ENCODE data around the gene MGAT3. TPM values are rescaled to one million over a fixed set of nuclear protein-coding genes. Genes with fewer than 3 reads are reported as not detected.

Gene MGAT3
- total and polyA plus RNA-seq, 2 donors: 4.2 to 4.8 TPM

DNA sequence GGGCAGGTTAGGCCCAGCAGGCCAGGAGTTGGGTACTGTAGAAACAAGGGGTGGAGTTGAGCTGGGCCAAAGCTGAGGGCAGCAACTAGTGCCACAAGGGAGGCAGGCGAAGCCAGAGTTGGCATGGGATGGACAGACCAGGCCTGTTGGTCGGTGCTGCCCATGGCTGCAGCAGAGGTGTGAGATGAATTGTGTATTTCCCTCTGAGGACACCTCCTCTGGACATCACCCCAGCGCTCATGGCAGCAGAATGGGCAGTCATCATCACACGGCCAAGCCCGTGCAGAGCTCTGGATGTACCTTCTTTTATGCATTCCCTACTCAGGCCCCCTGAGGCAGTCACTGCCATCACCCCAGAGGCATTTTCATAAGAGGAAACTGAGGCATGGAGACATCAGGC, 36.9 kb upstream of the MGAT3 start:
- peaks cover 2% of the 10 kb centered on the region for H3K36me3 ChIP-seq (ENCODE audit: insufficient read depth)
- H3K27ac ChIP-seq (ENCODE audit: low read depth): no peak overlapping the region
- no peak for DNase-seq (ENCODE audit: extremely low spot score)
- H3K4me1 ChIP-seq (ENCODE audit: insufficient read depth): no peaks in the 10 kb centered on the region
- no peak overlapping the region for H3K4me3 ChIP-seq (ENCODE audit: low read depth, low read length)
- WGBS: 94% methylated on average over 5 of the region's 5 CpGs

DNA sequence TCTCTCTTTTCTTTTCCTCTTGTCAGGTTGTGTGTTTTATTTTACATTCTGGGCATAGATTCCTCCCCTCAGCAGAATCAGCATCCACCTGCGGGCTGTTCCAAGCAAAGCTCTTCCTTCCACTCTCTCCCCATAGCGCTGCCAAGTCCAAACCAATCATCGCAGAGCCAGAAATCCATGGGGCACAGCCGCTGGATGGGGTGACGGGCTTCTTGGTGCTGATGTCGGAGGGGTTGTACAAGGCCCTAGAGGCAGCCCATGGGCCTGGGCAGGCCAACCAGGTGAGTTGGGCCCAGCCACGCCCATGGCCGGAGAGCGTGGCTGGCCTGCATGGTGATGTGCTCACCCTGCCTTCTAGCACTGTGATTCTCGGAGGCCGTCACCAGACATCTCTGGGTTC, 35.1 kb upstream of the MGAT3 start:
- WGBS: 96% methylated on average over 11 of the region's 11 CpGs
- no peak for DNase-seq (ENCODE audit: extremely low spot score)
- H3K4me1 ChIP-seq (ENCODE audit: insufficient read depth): no peaks in the 10 kb centered on the region
- H3K27ac ChIP-seq (ENCODE audit: low read depth): no peak overlapping the region
- no peak overlapping the region for H3K4me3 ChIP-seq (ENCODE audit: low read depth, low read length)
- H3K36me3 ChIP-seq (ENCODE audit: insufficient read depth): peaks cover 2% of the 10 kb centered on the region

DNA sequence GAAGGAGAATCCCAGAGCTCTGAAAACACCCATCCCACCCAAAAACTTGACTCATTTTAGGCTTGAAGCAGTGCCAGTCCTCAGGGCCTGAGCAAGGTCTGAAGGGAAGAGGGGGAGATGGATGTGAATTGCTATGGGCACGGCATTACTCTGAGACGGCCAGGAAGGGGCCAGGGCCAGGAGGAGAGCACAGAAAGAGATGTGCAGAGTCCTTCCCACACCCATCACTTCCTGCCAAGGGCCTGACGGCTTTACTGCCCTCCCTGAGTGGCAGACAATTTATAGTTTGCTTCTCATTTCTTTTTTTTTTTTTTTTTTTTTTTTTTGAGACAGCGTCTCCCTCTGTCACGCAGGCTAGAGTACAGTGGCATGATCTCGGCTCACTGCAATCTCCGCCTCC, 34.7 kb upstream of the MGAT3 start:
- Histone ChIP-seq H3K4me3 (ENCODE audit: low read depth, low read length) (no peak overlapping the region), H3K27ac (ENCODE audit: low read depth) (no peak overlapping the region), H3K36me3 (ENCODE audit: insufficient read depth) (peaks cover 2% of the 10 kb centered on the region), H3K4me1 (ENCODE audit: insufficient read depth) (no peaks in the 10 kb centered on the region)
- DNase-seq (ENCODE audit: extremely low spot score): no peak
- 80% methylated on average over 7 of the region's 7 CpGs for WGBS

DNA sequence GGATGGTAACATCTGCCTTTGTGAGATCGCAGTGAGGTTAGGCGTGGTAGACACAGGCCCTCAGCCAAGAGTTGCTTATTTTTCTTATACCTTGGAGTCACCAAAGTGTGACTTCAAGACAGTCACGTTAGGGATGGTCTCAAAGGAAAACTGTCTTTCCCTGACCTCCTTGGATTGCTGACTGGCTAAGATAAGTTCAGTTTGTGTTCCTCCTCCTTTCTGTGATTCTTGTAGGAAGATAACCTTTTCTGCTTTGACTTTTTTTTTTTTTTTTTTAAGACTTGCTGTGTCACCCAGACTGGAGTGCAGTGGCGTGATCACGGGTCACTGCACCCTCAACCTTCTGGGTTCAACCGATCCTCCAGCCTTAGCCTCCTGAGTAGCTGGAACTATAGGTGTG, 34.1 kb upstream of the MGAT3 start:
- Histone ChIP-seq H3K36me3 (ENCODE audit: insufficient read depth) (peaks cover 2% of the 10 kb centered on the region), H3K4me1 (ENCODE audit: insufficient read depth) (no peaks in the 10 kb centered on the region), H3K4me3 (ENCODE audit: low read depth, low read length) (no peak overlapping the region), H3K27ac (ENCODE audit: low read depth) (no peak overlapping the region)
- DNase-seq (ENCODE audit: extremely low spot score): no peak
- WGBS: 92% methylated on average over 6 of the region's 6 CpGs

DNA sequence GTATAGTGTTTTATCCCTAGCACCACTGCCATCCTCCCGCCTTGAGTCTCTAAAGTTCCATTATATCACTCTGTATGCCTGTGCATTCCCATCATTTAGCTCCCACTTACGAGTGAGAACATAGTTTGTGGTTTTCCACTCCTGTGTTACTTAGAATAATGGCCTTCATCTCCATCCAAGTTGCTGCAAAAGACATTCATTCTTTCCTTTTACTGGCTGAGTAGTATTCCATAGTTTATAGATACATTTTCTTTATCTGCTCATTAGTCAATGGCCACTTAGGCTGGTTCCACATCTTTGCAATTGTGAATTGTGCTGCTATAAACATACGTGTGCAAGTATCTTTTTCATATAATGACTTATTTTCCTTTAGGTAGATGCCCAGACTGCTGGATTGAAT, 32.8 kb upstream of the MGAT3 start:
- WGBS: 98% methylated on average over 3 of the region's 3 CpGs
- H3K27ac ChIP-seq (ENCODE audit: low read depth): no peak overlapping the region
- DNase-seq (ENCODE audit: extremely low spot score): no peak
- H3K4me3 ChIP-seq (ENCODE audit: low read depth, low read length): no peak overlapping the region
- H3K4me1 ChIP-seq (ENCODE audit: insufficient read depth): no peaks in the 10 kb centered on the region
- H3K36me3 ChIP-seq (ENCODE audit: insufficient read depth): peaks cover 2% of the 10 kb centered on the region

DNA sequence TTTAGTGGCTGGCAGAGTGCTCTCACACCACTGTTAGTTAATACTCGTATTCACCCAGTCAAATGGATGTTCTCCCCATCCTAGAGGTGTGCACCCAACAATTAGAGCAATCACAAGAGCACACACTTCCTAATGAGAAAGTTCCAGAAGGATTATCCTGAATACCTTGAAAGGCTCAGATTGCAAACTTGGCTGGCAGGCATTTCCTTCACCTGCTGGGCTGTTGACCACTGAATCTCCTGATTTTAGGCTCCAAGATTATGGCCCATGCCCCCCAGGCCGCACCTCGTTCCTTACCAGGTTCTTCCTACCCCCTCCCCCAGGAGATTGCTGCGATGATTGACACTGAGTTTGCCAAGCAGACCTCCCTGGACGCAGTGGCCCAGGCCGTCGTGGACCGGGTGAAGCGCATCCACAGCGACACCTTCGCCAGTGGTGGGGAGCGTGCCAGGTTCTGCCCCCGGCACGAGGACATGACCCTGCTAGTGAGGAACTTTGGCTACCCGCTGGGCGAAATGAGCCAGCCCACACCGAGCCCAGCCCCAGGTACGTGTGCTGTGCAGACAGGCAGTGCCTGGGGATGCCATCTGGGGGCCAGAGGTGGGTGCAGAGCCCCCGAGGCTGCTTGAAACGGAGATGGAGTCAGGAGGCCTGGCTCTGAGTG, 30.3 kb upstream of the MGAT3 start:
- Histone ChIP-seq H3K36me3 (ENCODE audit: insufficient read depth) (no peaks in the 10 kb centered on the region), H3K4me1 (ENCODE audit: insufficient read depth) (no peaks in the 10 kb centered on the region), H3K4me3 (ENCODE audit: low read depth, low read length) (no peak overlapping the region), H3K27ac (ENCODE audit: low read depth) (no peak overlapping the region)
- 94% methylated on average over 20 of the region's 20 CpGs for WGBS
- DNase-seq (ENCODE audit: extremely low spot score): no peak

DNA sequence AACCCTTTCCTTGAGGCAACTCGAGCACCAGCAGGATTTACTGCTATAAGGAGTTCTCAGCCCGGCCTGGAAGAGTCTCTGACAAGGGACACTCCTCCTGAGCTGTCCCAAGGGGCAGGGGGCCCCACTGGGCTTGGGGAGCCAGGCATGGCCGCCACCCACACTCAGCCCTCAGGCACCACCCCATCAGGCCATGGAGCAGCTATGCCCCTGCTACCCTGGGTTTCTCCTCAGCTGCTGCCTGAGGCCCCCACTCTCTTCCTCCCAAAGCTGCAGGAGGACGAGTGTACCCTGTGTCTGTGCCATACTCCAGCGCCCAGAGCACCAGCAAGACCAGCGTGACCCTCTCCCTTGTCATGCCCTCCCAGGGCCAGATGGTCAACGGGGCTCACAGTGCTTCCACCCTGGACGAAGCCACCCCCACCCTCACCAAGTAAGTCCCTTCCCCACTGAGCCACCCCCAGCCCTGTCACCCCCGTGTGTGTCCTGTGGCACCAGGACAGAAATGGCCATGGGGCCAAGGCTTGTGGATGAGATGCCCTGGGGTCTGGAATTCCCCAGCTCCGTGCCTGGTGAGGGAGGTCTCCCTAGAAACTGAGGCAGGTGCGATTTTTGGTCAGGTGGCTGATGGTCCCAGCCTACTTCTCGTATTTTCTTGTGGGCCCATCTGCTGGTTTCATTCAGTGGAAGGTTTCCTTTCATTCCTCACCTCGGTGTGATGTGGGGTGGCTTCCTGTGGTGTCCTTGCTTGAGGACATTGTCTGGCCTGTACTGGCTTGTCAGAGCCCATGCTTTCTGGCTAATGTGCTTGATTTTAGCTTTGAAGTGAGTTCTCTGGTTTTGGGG, 28.8 kb upstream of the MGAT3 start:
- no peak overlapping the region for H3K4me3 ChIP-seq (ENCODE audit: low read depth, low read length)
- no peak for DNase-seq (ENCODE audit: extremely low spot score)
- WGBS: 79% methylated on average over 13 of the region's 13 CpGs
- peaks cover 7% of the 10 kb centered on the region for H3K36me3 ChIP-seq (ENCODE audit: insufficient read depth)
- no peaks in the 10 kb centered on the region for H3K4me1 ChIP-seq (ENCODE audit: insufficient read depth)
- H3K27ac ChIP-seq (ENCODE audit: low read depth): no peak overlapping the region

DNA sequence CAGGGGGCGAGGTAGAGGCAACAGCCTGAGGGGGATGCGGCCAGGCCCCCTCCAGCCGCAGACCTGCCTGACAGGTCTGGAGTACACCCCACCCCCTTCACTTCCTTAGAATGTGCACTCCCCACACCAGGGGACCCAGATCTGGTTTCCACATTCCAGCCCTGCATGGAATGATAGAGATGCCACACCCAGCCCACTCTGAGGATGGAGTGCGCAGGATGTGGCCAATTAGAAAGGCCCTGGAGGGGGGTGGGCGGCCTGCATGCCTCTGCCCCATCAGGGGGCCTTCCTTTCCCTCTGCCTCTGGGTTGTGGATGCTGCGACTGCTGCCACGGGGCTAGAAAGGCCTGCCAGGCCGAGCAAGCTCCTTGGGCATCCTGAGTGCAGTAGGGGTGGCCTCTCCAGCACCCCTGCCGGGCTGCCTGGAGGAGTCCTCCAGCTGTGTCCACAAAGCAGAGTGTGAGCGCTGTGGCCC, 28.2 kb upstream of the MGAT3 start:
- 73% methylated on average over 10 of the region's 10 CpGs for WGBS
- no peak overlapping the region for H3K27ac ChIP-seq (ENCODE audit: low read depth)
- peaks cover 7% of the 10 kb centered on the region for H3K36me3 ChIP-seq (ENCODE audit: insufficient read depth)
- H3K4me3 ChIP-seq (ENCODE audit: low read depth, low read length): no peak overlapping the region
- DNase-seq (ENCODE audit: extremely low spot score): no peak
- H3K4me1 ChIP-seq (ENCODE audit: insufficient read depth): no peaks in the 10 kb centered on the region

DNA sequence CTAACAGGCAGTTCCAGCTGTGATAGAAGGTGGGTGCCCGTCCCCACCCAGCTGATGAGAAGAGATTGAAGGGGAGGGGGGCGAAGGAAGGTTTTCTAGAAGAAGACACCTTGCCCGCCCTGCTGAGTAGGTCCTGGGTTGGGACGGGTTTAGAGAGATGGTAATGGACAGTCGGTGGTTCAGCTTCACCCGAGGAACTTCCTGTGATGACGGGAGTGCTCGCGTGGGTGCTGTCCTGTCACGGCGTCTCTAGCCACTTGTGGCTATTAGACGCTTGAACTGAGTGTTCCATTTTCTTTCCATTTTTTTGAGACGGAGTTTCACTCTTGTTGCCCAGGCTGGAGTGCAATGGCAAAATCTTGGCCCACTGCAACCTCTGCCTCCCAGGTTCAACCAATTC, 27.6 kb upstream of the MGAT3 start:
- H3K4me1 ChIP-seq (ENCODE audit: insufficient read depth): no peaks in the 10 kb centered on the region
- no peak overlapping the region for H3K4me3 ChIP-seq (ENCODE audit: low read depth, low read length)
- no peak overlapping the region for H3K27ac ChIP-seq (ENCODE audit: low read depth)
- DNase-seq (ENCODE audit: extremely low spot score): no peak
- peaks cover 7% of the 10 kb centered on the region for H3K36me3 ChIP-seq (ENCODE audit: insufficient read depth)
- 92% methylated on average over 13 of the region's 13 CpGs for WGBS

DNA sequence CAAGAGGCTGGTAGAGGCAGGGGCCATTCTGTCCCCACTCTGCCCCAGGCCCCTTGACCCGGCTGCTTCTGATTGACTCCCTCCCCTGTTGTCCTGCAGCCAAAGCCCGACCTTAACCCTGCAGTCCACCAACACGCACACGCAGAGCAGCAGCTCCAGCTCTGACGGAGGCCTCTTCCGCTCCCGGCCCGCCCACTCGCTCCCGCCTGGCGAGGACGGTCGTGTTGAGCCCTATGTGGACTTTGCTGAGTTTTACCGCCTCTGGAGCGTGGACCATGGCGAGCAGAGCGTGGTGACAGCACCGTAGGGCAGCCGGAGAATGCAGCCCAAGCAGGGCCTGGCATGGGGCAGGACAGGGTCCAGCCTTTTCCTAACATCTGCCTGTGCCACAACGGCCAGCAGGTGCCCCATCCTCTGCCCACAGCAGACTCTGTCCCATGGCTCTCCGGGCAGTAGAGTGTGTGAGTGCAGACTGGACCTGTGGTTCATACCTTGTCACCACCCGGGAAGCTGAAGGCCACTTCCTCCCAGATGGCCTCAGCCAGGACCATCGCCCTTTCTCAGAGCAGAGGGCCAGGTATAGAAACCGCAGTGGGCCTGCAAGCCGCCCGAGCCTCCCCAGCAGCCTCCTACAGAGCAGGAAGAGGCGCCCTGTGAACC, 26.8 kb upstream of the MGAT3 start:
- Histone ChIP-seq H3K27ac (ENCODE audit: low read depth) (no peak overlapping the region), H3K4me3 (ENCODE audit: low read depth, low read length) (no peak overlapping the region), H3K36me3 (ENCODE audit: insufficient read depth) (peaks cover 7% of the 10 kb centered on the region), H3K4me1 (ENCODE audit: insufficient read depth) (no peaks in the 10 kb centered on the region)
- WGBS: 86% methylated on average over 27 of the region's 27 CpGs
- DNase-seq (ENCODE audit: extremely low spot score): no peak

DNA sequence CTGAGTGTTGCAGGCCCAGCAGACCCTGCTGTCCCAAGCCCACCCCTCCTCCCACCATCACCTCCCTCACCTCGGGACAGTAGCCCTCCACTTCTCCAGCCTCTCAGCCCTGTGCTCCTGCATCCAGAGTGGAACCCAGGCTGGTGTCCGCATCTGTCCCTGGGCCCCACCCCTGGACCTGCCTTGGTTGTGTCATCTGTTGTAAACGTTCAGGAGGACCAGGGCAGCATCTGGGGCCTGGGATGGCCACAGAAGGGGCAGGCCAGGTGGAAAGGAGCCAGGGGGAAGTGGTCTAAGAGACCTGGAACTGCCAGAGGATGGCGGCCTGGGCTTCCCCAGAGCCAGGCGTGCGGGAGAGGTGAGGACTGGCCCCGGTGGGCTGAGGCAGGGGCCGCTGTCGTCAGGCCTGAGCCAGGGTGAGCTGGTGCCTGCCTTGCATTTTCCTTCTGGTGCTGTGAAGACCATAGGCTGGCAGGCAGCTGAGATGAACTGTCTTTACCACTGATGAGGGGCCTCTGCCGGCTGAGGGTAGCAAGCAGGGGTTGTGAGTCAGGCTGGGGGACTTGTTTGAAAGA, 26.1 kb upstream of the MGAT3 start:
- Histone ChIP-seq H3K36me3 (ENCODE audit: insufficient read depth) (peaks cover 7% of the 10 kb centered on the region), H3K4me3 (ENCODE audit: low read depth, low read length) (no peak overlapping the region), H3K27ac (ENCODE audit: low read depth) (no peak overlapping the region), H3K4me1 (ENCODE audit: insufficient read depth) (no peaks in the 10 kb centered on the region)
- DNase-seq (ENCODE audit: extremely low spot score): no peak
- WGBS: 76% methylated on average over 10 of the region's 10 CpGs

DNA sequence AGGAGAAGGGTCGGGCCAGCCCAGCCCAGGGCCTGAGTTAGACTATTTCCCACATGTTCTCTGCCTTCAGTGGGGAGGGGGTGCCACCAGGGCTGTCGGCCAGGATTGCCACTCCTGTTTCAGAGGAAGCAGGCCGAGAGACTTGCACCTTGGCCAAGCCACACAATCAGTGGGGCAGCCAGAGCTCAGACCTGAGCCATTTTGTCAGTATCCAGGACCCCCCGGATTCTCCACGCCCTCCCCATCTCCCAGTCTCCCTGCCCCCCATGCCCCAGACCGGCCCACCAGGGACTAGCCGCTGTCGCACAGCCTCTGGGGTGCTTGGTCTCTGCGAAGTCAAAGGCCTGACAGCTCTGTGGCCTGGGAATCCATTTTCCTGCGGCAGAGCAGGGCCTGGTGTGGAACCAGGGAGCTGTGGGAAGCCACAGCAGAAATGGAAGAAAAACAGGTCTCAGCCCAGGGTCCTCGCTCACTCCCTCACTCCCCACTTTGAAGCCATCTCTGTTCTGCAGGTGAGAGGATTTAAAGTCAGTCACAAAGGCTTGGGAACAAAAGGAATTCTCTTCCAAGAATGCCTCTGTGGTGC, 25.5 kb upstream of the MGAT3 start:
- H3K36me3 ChIP-seq (ENCODE audit: insufficient read depth): peaks cover 7% of the 10 kb centered on the region
- H3K4me3 ChIP-seq (ENCODE audit: low read depth, low read length): no peak overlapping the region
- no peak for DNase-seq (ENCODE audit: extremely low spot score)
- H3K27ac ChIP-seq (ENCODE audit: low read depth): no peak overlapping the region
- WGBS: 81% methylated on average over 11 of the region's 11 CpGs
- H3K4me1 ChIP-seq (ENCODE audit: insufficient read depth): no peaks in the 10 kb centered on the region

DNA sequence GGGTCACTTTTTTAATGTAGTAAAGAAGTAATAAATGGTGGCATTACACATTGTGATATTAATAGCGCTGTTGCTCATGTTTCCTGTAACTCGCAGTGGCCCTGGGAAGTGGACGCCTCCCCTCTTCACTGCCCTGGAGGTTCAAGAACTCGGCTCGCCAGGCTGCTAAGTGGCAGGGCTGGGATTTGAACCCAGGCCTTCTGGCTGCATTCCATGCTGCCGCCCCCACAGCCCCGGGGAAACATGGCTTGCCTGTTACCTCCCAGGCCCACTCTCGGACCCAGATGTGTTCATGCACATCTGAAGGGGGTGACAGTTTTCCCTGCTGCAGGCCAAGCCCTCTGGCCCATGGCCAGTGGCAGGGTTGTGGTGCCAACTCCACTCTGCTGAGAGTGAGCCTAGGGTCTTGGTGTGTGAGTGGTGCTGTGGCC, 25.0 kb upstream of the MGAT3 start:
- Histone ChIP-seq H3K36me3 (ENCODE audit: insufficient read depth) (peaks cover 7% of the 10 kb centered on the region), H3K4me3 (ENCODE audit: low read depth, low read length) (no peak overlapping the region), H3K4me1 (ENCODE audit: insufficient read depth) (no peaks in the 10 kb centered on the region), H3K27ac (ENCODE audit: low read depth) (peak overlapping the region; percentile 33)
- WGBS: 62% methylated on average over 8 of the region's 8 CpGs
- DNase-seq (ENCODE audit: extremely low spot score): no peak

All from urinary bladder (tissue), 4 donors.